OCI-LY7 (cell line): ENCODE results near the gene RBM44. TPM values are rescaled to one million over a fixed set of nuclear protein-coding genes. Genes with fewer than 3 reads are reported as not detected.

Experiments used
- BruUV-seq: library from RNA; stranded (reverse); fragments of 400-500 nt; replicated peaks from 2 replicates; lab custom pipeline; 2021; lab: Mats Ljungman, UMichigan
- CTCF ChIA-PET: fragments of 300-600 bp; sonication (Branson Sonifier 250); formaldehyde crosslinking; loops from one replicate; lab custom pipeline; 2022; ENCODE audit warnings: antibody characterized with exemption; ENCODE audit not compliant: unreplicated experiment; lab: Charles Lee
- POLR2A ChIA-PET: fragments of 300-600 bp; sonication (Branson Sonifier 250); formaldehyde crosslinking; loops from one replicate; lab custom pipeline; 2022; ENCODE audit warnings: antibody characterized with exemption; lab: Charles Lee
- DNase-seq: peaks from one replicate; pipeline ENCODE4 v3.0.0-alpha.2; 2015; ENCODE audit warnings: low spot score
- H2AFZ ChIP-seq: fragments of 200-600 bp; sonication (generic), shearing (Covaris generic); 2 replicates; pipeline ENCODE4 v1.6.1; 2014; ENCODE audit warnings: mild to moderate bottlenecking, antibody characterized with exemption, low read length, moderate library complexity
- H3K27ac ChIP-seq: fragments of 200-600 bp; sonication (generic); 2 replicates; pipeline ENCODE4 v1.5.1; 2014; ENCODE audit warnings: mixed run types, low read depth, mild to moderate bottlenecking, moderate library complexity, low read length, inconsistent platforms; ENCODE audit not compliant: poor library complexity, severe bottlenecking
- H3K36me3 ChIP-seq: fragments of 200-600 bp; sonication (generic); 2 replicates; pipeline ENCODE4 v1.6.1; 2014; ENCODE audit warnings: mild to moderate bottlenecking, antibody characterized with exemption, low read length, moderate library complexity, mixed read lengths; ENCODE audit not compliant: insufficient read depth
- H3K4me1 ChIP-seq: fragments of 200-600 bp; sonication (generic); 2 replicates; pipeline ENCODE4 v1.5.1; 2014; ENCODE audit warnings: mild to moderate bottlenecking, low read length; ENCODE audit not compliant: insufficient read depth, poor library complexity, severe bottlenecking
- H3K4me2 ChIP-seq: fragments of 200-600 bp; sonication (generic); 2 replicates; pipeline ENCODE4 v1.6.1; 2014; ENCODE audit warnings: mild to moderate bottlenecking, low read length
- H3K4me3 ChIP-seq: fragments of 200-600 bp; sonication (generic); 2 replicates; pipeline ENCODE4 v1.5.1; 2014; ENCODE audit warnings: mild to moderate bottlenecking, low read depth, low read length; ENCODE audit not compliant: poor library complexity, severe bottlenecking
- H3K79me2 ChIP-seq: fragments of 200-600 bp; sonication (generic); 2 replicates; pipeline ENCODE4 v1.6.1; 2016; ENCODE audit warnings: low read depth, mild to moderate bottlenecking, low read length, moderate library complexity, mixed read lengths; ENCODE audit not compliant: insufficient read depth
- H3K9me2 ChIP-seq: fragments of 200-600 bp; sonication (generic); 2 replicates; pipeline ENCODE4 v1.6.1; 2016; ENCODE audit warnings: mild to moderate bottlenecking, low read length, mixed read lengths; ENCODE audit not compliant: insufficient read depth
- H3K9me3 ChIP-seq: fragments of 200-600 bp; sonication (generic); 2 replicates; pipeline ENCODE4 v1.6.1; 2014; ENCODE audit warnings: mild to moderate bottlenecking, mixed run types, low read length, mixed read lengths
- H4K20me1 ChIP-seq: fragments of 200-600 bp; sonication (generic); 2 replicates; pipeline ENCODE4 v1.6.1; 2014; ENCODE audit warnings: mild to moderate bottlenecking, antibody characterized with exemption, low read length, moderate library complexity, mixed read lengths; ENCODE audit not compliant: insufficient read depth
- EZH2phosphoT487 ChIP-seq: fragments of 200-600 bp; sonication (generic); IDR thresholded peaks from 2 replicates; pipeline ENCODE4 v1.6.1; 2018; ENCODE audit warnings: low read depth, borderline replicate concordance, mild to moderate bottlenecking, mixed run types, antibody characterized with exemption, low read length, moderate library complexity, mixed read lengths
- intact Hi-C: fragments of 100-400 bp; cut with micrococcal nuclease; formaldehyde crosslinking; loops from one replicate; pipeline ENCODE4 v1.10.0; 2022; ENCODE audit not compliant: unreplicated experiment
- total RNA-seq, 2 experiments: library from RNA; depleted of rRNA in 1 of 2; stranded (reverse); fragments of >200 nt in 1 of 2; shearing (Covaris generic) in 1 of 2; gene quantifications; 2 replicates each; pipeline ENCODE4 v1.2.3, GENCODE V29; 2014 to 2022
- TF ChIP-seq, protein P1 (sequence below): fragments of 200-600 bp; sonication (generic); conservative IDR thresholded peaks from 2 replicates; pipeline ENCODE4 v1.5.1; 2014; ENCODE audit warnings: mild to moderate bottlenecking, antibody characterized with exemption, low read length, moderate library complexity, mixed read lengths

RBM44 gene
- total RNA-seq, 2 experiments from 2014 or later = 0.72 to 1.2 TPM

DNA sequence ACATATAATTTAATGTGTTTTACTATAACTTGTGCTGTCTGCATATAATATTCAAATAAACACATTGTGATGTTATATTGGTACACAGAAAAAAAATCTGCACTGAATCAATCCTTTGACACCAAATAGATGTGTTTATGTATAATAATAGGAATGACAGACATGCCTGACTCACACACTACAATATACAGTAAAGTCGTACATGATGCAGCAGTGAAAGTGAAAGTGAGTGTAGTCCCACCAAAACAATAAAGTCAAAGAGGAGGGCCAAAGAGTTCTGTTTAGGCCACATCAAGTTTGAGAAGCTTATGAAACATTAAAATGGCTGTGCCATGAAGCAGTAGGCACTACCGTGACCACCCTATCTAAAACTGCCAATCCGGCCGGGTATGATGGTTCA, 8.2 kb upstream of the RBM44 start:
- Histone ChIP-seq H3K4me1 (no peaks in the 10 kb centered on the region), H2AFZ (no peak overlapping the region), H3K27ac (no peak overlapping the region), H3K9me2 (no peaks in the 10 kb centered on the region), H3K4me2 (no peak overlapping the region), H3K36me3 (peaks cover 15% of the 10 kb centered on the region), H4K20me1 (no peaks in the 10 kb centered on the region), H3K4me3 (no peak overlapping the region), H3K9me3 (peaks cover 4% of the 10 kb centered on the region; the same call in 1 of the 2 replicates), H3K79me2 (no peaks in the 10 kb centered on the region)
- POLR2A ChIA-PET = interaction anchor here (0.6 kb wide), 1 partner anchor 992 kb away, joined by 3 read pairs; no protein-coding TSS in a partner anchor
- no peak for DNase-seq
- TF ChIP-seq EZH2phosphoT487 = no peak
- TF ChIP-seq, protein P1, sequence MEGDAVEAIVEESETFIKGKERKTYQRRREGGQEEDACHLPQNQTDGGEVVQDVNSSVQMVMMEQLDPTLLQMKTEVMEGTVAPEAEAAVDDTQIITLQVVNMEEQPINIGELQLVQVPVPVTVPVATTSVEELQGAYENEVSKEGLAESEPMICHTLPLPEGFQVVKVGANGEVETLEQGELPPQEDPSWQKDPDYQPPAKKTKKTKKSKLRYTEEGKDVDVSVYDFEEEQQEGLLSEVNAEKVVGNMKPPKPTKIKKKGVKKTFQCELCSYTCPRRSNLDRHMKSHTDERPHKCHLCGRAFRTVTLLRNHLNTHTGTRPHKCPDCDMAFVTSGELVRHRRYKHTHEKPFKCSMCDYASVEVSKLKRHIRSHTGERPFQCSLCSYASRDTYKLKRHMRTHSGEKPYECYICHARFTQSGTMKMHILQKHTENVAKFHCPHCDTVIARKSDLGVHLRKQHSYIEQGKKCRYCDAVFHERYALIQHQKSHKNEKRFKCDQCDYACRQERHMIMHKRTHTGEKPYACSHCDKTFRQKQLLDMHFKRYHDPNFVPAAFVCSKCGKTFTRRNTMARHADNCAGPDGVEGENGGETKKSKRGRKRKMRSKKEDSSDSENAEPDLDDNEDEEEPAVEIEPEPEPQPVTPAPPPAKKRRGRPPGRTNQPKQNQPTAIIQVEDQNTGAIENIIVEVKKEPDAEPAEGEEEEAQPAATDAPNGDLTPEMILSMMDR = no peak
- CTCF ChIA-PET = no interaction called here
- intact Hi-C loops = no loop called here
- BruUV-seq = no TSS peak

DNA sequence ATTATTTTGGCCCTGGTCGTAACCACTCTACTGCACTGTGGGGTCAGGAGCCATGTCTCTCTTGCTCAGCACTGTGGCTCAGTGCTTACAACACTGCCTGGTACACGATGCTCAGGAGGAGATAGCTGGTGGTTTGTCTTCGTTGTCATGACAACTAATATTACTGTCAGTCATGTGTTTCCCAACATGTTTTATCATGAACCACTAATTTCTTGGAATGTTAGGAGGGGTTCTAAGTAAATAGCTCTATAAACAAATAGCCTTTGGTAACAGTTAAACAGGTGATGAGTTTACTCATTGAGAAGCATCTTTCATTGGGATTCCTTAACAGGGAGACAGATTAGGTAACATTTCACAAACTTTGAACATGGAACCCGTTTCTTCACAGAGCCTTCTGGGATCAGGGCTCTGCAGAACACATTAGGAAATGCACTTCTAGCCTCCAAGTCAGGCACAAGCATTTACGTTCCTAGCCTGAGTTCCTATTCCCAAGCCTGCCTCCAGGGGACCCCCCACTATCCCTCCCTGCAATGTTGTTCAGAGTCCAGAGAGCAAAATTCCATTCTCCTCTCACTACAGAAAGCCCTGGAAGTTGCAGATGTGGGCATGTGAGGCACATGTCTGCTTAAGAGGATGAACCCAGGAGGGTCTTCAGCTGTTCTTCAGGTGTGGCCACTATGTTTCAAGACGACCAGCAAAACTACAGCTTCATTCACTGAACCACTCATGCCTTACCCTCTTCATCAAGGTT, 6.4 kb upstream of the RBM44 start:
- Histone ChIP-seq H3K79me2 (no peaks in the 10 kb centered on the region), H3K9me2 (no peaks in the 10 kb centered on the region), H4K20me1 (no peaks in the 10 kb centered on the region), H3K9me3 (no peaks in the 10 kb centered on the region; the same call in 1 of the 2 replicates), H3K36me3 (peaks cover 2% of the 10 kb centered on the region; the same call in 1 of the 2 replicates), H3K27ac (no peak overlapping the region), H3K4me3 (no peak overlapping the region), H3K4me2 (no peak overlapping the region), H2AFZ (no peak overlapping the region), H3K4me1 (no peaks in the 10 kb centered on the region)
- BruUV-seq = no TSS peak
- ChIA-PET CTCF (no interaction called here), POLR2A (no interaction called here)
- no peak for DNase-seq
- intact Hi-C loops = no loop called here
- TF ChIP-seq, protein P1 = peak; percentile 23; the same call in 1 of the 2 replicates
- TF ChIP-seq EZH2phosphoT487 = no peak

GRCh38 chr2:237797253-237797652, 1.3 kb upstream of the RBM44 start:
- Histone ChIP-seq H3K4me2 (no peak overlapping the region), H4K20me1 (no peaks in the 10 kb centered on the region), H3K79me2 (no peaks in the 10 kb centered on the region), H3K27ac (no peak overlapping the region), H3K9me2 (no peaks in the 10 kb centered on the region), H2AFZ (no peak overlapping the region), H3K9me3 (no peaks in the 10 kb centered on the region), H3K4me1 (no peaks in the 10 kb centered on the region), H3K4me3 (no peak overlapping the region), H3K36me3 (no peaks in the 10 kb centered on the region)
- CTCF ChIA-PET = no interaction called here
- BruUV-seq = no TSS peak
- no peak for TF ChIP-seq EZH2phosphoT487
- TF ChIP-seq, protein P1 = no peak
- POLR2A ChIA-PET = no interaction called here
- intact Hi-C loops = no loop called here
- no peak for DNase-seq
